HepG2 (cell line): Measurements from ENCODE around the gene PANK3. TPM values are rescaled to one million over a fixed set of nuclear protein-coding genes. Genes with fewer than 3 reads are reported as not detected.
A peak's percentile ranks its signal among the peaks of the same experiment; 100 is the strongest.

ENCODE experiments used
- ARID3A ChIP-seq: IDR thresholded peaks from 2 replicates; pipeline ENCODE4 v1.6.1; 2012; ENCODE audit warnings: low read depth, low read length, improper control_type of control experiment
- ATF2 ChIP-seq: sonication (generic); formaldehyde crosslinking; IDR thresholded peaks from 2 replicates; pipeline ENCODE4 v1.4.0; 2020; ENCODE audit warnings: missing genetic modification reagents
- ETS1 ChIP-seq: sonication (generic); formaldehyde crosslinking; IDR thresholded peaks from 2 replicates; pipeline ENCODE4 v1.4.0; 2020; ENCODE audit warnings: missing genetic modification reagents
- KDM4B ChIP-seq: sonication (generic); formaldehyde crosslinking; IDR thresholded peaks from 2 replicates; pipeline ENCODE4 v1.4.0; 2020; ENCODE audit warnings: missing genetic modification reagents
- NFATC3 ChIP-seq: sonication (generic); formaldehyde crosslinking; IDR thresholded peaks from 2 replicates; pipeline ENCODE4 v1.5.1; 2020; ENCODE audit warnings: mild to moderate bottlenecking, missing genetic modification reagents
- NFE2L2 ChIP-seq: fragments of 150-350 bp; IDR thresholded peaks from 2 replicates; pipeline ENCODE4 v1.6.1; 2014; ENCODE audit warnings: low read length
- RBM22 ChIP-seq: fragments of 200-400 bp; formaldehyde crosslinking; optimal IDR thresholded peaks from 2 replicates; pipeline ENCODE3; 2017; ENCODE audit warnings: mild to moderate bottlenecking, low read length, moderate library complexity
- RERE ChIP-seq: IDR thresholded peaks from 2 replicates; pipeline ENCODE4 v1.6.1; 2016; ENCODE audit warnings: low read depth, missing genetic modification reagents, missing compliant biosample characterization
- ZNF234 ChIP-seq: sonication (generic); formaldehyde crosslinking; conservative IDR thresholded peaks from 2 replicates; pipeline ENCODE4 v1.5.1; 2020; ENCODE audit warnings: mild to moderate bottlenecking, missing genetic modification reagents
- ZNF343 ChIP-seq: sonication (generic); formaldehyde crosslinking; IDR thresholded peaks from 2 replicates; pipeline ENCODE4 v1.4.0; 2020; ENCODE audit warnings: mild to moderate bottlenecking, missing genetic modification reagents
- ZNF367 ChIP-seq: sonication (generic); formaldehyde crosslinking; IDR thresholded peaks from 2 replicates; pipeline ENCODE4 v1.4.0; 2020; ENCODE audit warnings: missing genetic modification reagents, borderline replicate concordance
- ZNF879 ChIP-seq: sonication (generic); formaldehyde crosslinking; IDR thresholded peaks from 2 replicates; pipeline ENCODE4 v1.8.1; 2023; ENCODE audit warnings: missing genetic modification reagents
- polyA plus RNA-seq, 8 experiments: library from polyadenylated mRNA; depleted of rRNA in 3 of 8; stranded (reverse) in 7 of 8; unstranded in 1 of 8; fragments of >200 nt; fragmentation: Illumina TruSeq in 4 of 8; extraction: Trizol in 4 of 8; gene quantifications; 2 replicates each; pipeline versions ENCODE4 v1.2.1 to v1.2.3, GENCODE V29; 2011 to 2016; ENCODE audit warnings: low read depth in 4 of 8, missing spikeins in 1 of 8, mixed read lengths in 1 of 8; ENCODE audit not compliant: insufficient read depth in 1 of 8
- total RNA-seq, 5 experiments: library from RNA; depleted of rRNA; stranded (reverse); fragments of >200 nt; fragmentation: Illumina TruSeq; extraction: Trizol; gene quantifications; 2 replicates each; pipeline ENCODE4 v1.2.3, GENCODE V29; 2016; ENCODE audit warnings: low read depth in 1 of 5
- TF ChIP-seq, protein P1 (sequence below): sonication (generic); formaldehyde crosslinking; IDR thresholded peaks from 2 replicates; pipeline ENCODE4 v1.4.0; 2020; ENCODE audit warnings: mild to moderate bottlenecking, low read depth, missing genetic modification reagents
- TF ChIP-seq, protein P2 (sequence below): sonication (generic); formaldehyde crosslinking; IDR thresholded peaks from 2 replicates; pipeline ENCODE4 v1.4.0; 2020; ENCODE audit warnings: mild to moderate bottlenecking, missing genetic modification reagents
- TF ChIP-seq, protein P3 (sequence below): sonication (generic); formaldehyde crosslinking; IDR thresholded peaks from 2 replicates; pipeline ENCODE4 v1.4.0; 2020; ENCODE audit warnings: missing genetic modification reagents

Gene PANK3
- total and polyA plus RNA-seq, 2 of the 13 experiments (the other 11 are each of a cell fraction or from before 2014, with no cell fraction given): 26.9 to 69.5 TPM

GRCh38 chr5:168579488-168580226 lies 489 bp upstream of the PANK3 start (continued):
- TF ChIP-seq ARID3A (0 out of 2 replicates have a peak, but pooled peaks have one; percentile 16), NFATC3 (CRISPR knock-in tag) (0 out of 2 replicates have a peak, but pooled peaks have one; percentile 16), RERE (CRISPR knock-in tag) (peak; percentile 35; the same call in 1 of the 2 replicates), ZNF234 (CRISPR knock-in tag) (no peak), NFE2L2 (no peak), KDM4B (CRISPR knock-in tag) (no peak), ZNF367 (CRISPR knock-in tag) (no peak), RBM22 (peak; percentile 49), ZNF343 (CRISPR knock-in tag) (no peak), ZNF879 (CRISPR knock-in tag) (no peak; the same call in 1 of the 2 replicates), ETS1 (no peak), ATF2 (CRISPR knock-in tag) (no peak)
- TF ChIP-seq, protein P1, sequence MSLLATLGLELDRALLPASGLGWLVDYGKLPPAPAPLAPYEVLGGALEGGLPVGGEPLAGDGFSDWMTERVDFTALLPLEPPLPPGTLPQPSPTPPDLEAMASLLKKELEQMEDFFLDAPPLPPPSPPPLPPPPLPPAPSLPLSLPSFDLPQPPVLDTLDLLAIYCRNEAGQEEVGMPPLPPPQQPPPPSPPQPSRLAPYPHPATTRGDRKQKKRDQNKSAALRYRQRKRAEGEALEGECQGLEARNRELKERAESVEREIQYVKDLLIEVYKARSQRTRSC: no peak
- TF ChIP-seq, protein P2, sequence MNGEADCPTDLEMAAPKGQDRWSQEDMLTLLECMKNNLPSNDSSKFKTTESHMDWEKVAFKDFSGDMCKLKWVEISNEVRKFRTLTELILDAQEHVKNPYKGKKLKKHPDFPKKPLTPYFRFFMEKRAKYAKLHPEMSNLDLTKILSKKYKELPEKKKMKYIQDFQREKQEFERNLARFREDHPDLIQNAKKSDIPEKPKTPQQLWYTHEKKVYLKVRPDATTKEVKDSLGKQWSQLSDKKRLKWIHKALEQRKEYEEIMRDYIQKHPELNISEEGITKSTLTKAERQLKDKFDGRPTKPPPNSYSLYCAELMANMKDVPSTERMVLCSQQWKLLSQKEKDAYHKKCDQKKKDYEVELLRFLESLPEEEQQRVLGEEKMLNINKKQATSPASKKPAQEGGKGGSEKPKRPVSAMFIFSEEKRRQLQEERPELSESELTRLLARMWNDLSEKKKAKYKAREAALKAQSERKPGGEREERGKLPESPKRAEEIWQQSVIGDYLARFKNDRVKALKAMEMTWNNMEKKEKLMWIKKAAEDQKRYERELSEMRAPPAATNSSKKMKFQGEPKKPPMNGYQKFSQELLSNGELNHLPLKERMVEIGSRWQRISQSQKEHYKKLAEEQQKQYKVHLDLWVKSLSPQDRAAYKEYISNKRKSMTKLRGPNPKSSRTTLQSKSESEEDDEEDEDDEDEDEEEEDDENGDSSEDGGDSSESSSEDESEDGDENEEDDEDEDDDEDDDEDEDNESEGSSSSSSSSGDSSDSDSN: no peak
- TF ChIP-seq, protein P3, sequence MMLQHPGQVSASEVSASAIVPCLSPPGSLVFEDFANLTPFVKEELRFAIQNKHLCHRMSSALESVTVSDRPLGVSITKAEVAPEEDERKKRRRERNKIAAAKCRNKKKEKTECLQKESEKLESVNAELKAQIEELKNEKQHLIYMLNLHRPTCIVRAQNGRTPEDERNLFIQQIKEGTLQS (CRISPR knock-in tag): no peak
